Caco-2 (cell line): Measurements from ENCODE around the gene GPX1. TPM values are rescaled to one million over a fixed set of nuclear protein-coding genes. Genes with fewer than 3 reads are reported as not detected.
"Not testable (repeated sequence)": the region's sequence is repeated elsewhere in the genome, so short reads cannot be mapped to it uniquely, and the experiment has no call there.

ENCODE experiments used
- BruUV-seq: library from RNA; stranded (reverse); fragments of 400-500 nt; replicated peaks from 2 replicates; lab custom pipeline; 2021; lab: Mats Ljungman, UMichigan
- CTCF ChIA-PET: fragments of 300-600 bp; sonication (Branson Sonifier 250); formaldehyde crosslinking; loops from one replicate; lab custom pipeline; 2022; ENCODE audit warnings: antibody characterized with exemption; lab: Charles Lee
- POLR2A ChIA-PET: fragments of 300-600 bp; sonication (Branson Sonifier 250); formaldehyde crosslinking; loops from one replicate; lab custom pipeline; 2022; ENCODE audit warnings: antibody characterized with exemption; lab: Charles Lee
- DNase-seq, 2 experiments: peaks; one replicate each; pipeline versions ENCODE4 v3.0.0 to v3.0.0-alpha.2; 2020 to 2022
- H3K27me3 ChIP-seq: replicated peaks from 2 replicates; pipeline ENCODE4 v1.6.0; 2011; ENCODE audit warnings: low read length; ENCODE audit not compliant: control insufficient read depth, insufficient read depth
- H3K36me3 ChIP-seq: 2 replicates; pipeline ENCODE4 v1.5.1; 2011; ENCODE audit warnings: low read length; ENCODE audit not compliant: control insufficient read depth, insufficient read depth
- H3K4me1 ChIP-seq: fragments of 250-450 bp; sonication (Bioruptor Pico); 2 replicates; pipeline ENCODE4 v1.5.1; 2020; ENCODE audit warnings: mild to moderate bottlenecking
- H3K4me3 ChIP-seq: 2 replicates; pipeline ENCODE4 v1.5.1; 2011; ENCODE audit warnings: low read depth, mild to moderate bottlenecking, control low read depth, low read length
- H3K9me3 ChIP-seq: fragments of 250-450 bp; sonication (Bioruptor Pico); 2 replicates; pipeline ENCODE4 v1.5.1; 2020; ENCODE audit warnings: mild to moderate bottlenecking, moderate library complexity
- H3K27ac Mint-ChIP-seq: one replicate; pipeline ENCODE4 v1.8.0; 2022; ENCODE audit warnings: mixed read lengths; ENCODE audit not compliant: unreplicated experiment
- H3K27me3 Mint-ChIP-seq: one replicate; pipeline ENCODE4 v1.8.0; 2022; ENCODE audit warnings: mixed read lengths; ENCODE audit not compliant: insufficient read depth, unreplicated experiment
- H3K36me3 Mint-ChIP-seq: one replicate; pipeline ENCODE4 v1.8.0; 2022; ENCODE audit warnings: mild to moderate bottlenecking, mixed read lengths; ENCODE audit not compliant: insufficient read depth, unreplicated experiment
- H3K4me1 Mint-ChIP-seq: one replicate; pipeline ENCODE4 v1.8.0; 2022; ENCODE audit warnings: low read depth, mixed read lengths; ENCODE audit not compliant: unreplicated experiment
- H3K4me3 Mint-ChIP-seq: one replicate; pipeline ENCODE4 v1.8.0; 2022; ENCODE audit warnings: mild to moderate bottlenecking, moderate library complexity, mixed read lengths; ENCODE audit not compliant: unreplicated experiment
- H3K9me3 Mint-ChIP-seq: one replicate; pipeline ENCODE4 v1.8.0; 2022; ENCODE audit warnings: mixed read lengths; ENCODE audit not compliant: unreplicated experiment
- CTCF ChIP-seq, 2 experiments: fragments of 200-600 bp in 1 of 2; IDR thresholded peaks; 1 replicate in 1 of 2; 2 replicates in 1 of 2; pipeline versions ENCODE4 v1.5.1 to v1.8.0; 2011 to 2022; ENCODE audit warnings: antibody characterized with exemption in 1 of 2, control low read depth in 1 of 2, inconsistent platforms in 1 of 2, low read depth in 1 of 2, low read length in 1 of 2, mild to moderate bottlenecking in 1 of 2, moderate library complexity in 1 of 2; ENCODE audit not compliant: insufficient read depth in 1 of 2, severe bottlenecking in 1 of 2, unreplicated experiment in 1 of 2
- intact Hi-C: fragments of 100-400 bp; cut with micrococcal nuclease; formaldehyde crosslinking; loops from one replicate; pipeline ENCODE4 v1.10.0; 2022; ENCODE audit not compliant: unreplicated experiment
- total RNA-seq: library from RNA; stranded (reverse); gene quantifications from 2 replicates; pipeline ENCODE4 v1.2.3, GENCODE V29; 2022

Gene GPX1
- total RNA-seq, 1 experiment from 2014 or later = 197 TPM

- CTCF ChIA-PET = interaction anchor here (0.6 to 2.4 kb wide), 2 partner anchors 12 to 503 kb away, joined by 8 to 14 read pairs; partner anchors contain the start of gene USP4
- peaks cover 3% of the 10 kb centered on the region for H3K36me3 ChIP-seq
- H3K27me3 ChIP-seq = no peaks in the 10 kb centered on the region
- Mint-ChIP-seq H3K36me3 (peaks cover 50% of the 10 kb centered on the region), H3K27me3 (no peaks in the 10 kb centered on the region), H3K4me1 (peaks cover 15% of the 10 kb centered on the region), H3K27ac (peak overlapping the region; percentile 76), H3K9me3 (no peaks in the 10 kb centered on the region), H3K4me3 (peak overlapping the region; percentile 45)
- DNase-seq = no peak
- TF ChIP-seq CTCF (IDR thresholded peaks at IDR 0.05; ENCODE audit: insufficient read depth in 1 of 2, low read depth in 1 of 2, low read length in 1 of 2, severe bottlenecking in 1 of 2, unreplicated experiment in 1 of 2) = no peak
- BruUV-seq = no TSS peak
- H3K4me3 ChIP-seq = no peak overlapping the region
- POLR2A ChIA-PET = interaction anchor here (4.0 kb wide), 1 partner anchor 12 kb away, joined by 21 read pairs; the partner anchor contains the start of gene USP4
- intact Hi-C loops = no loop called here
- H3K4me1 ChIP-seq = peaks cover 23% of the 10 kb centered on the region
- no peaks in the 10 kb centered on the region for H3K9me3 ChIP-seq
These were observed 6.6 kb downstream of the GPX1 start for GRCh38 chr3:49351521-49352011.

GRCh38 chr3:49349348-49350114, 8.6 kb downstream of the GPX1 start:
- no peaks in the 10 kb centered on the region for H3K27me3 Mint-ChIP-seq
- no peak overlapping the region for H3K4me3 ChIP-seq
- H3K4me3 Mint-ChIP-seq = no peak overlapping the region
- POLR2A ChIA-PET = interaction anchor here (4.0 kb wide), 1 partner anchor 9 kb away, joined by 21 read pairs; the partner anchor contains the start of gene USP4
- H3K4me1 Mint-ChIP-seq = peaks cover 21% of the 10 kb centered on the region
- H3K36me3 Mint-ChIP-seq = peaks cover 31% of the 10 kb centered on the region
- CTCF ChIA-PET = interaction anchor here (1.2 to 2.4 kb wide), 2 partner anchors 9 to 10 kb away, joined by 3 to 14 read pairs; partner anchors contain the start of gene USP4
- no peak for TF ChIP-seq CTCF (IDR thresholded peaks at IDR 0.05; ENCODE audit: insufficient read depth in 1 of 2, low read depth in 1 of 2, low read length in 1 of 2, severe bottlenecking in 1 of 2, unreplicated experiment in 1 of 2)
- no peaks in the 10 kb centered on the region for H3K9me3 ChIP-seq
- H3K36me3 ChIP-seq = no peaks in the 10 kb centered on the region
- H3K27ac Mint-ChIP-seq = no peak overlapping the region
- intact Hi-C loops = no loop called here
- DNase-seq = no peak
- BruUV-seq = no TSS peak
- peaks cover 23% of the 10 kb centered on the region for H3K4me1 ChIP-seq
- H3K27me3 ChIP-seq = no peaks in the 10 kb centered on the region
- no peaks in the 10 kb centered on the region for H3K9me3 Mint-ChIP-seq

- BruUV-seq, H3K9me3 ChIP-seq, H3K4me3 Mint-ChIP-seq, H3K36me3 ChIP-seq, H3K4me3 ChIP-seq, H3K27me3 ChIP-seq, H3K9me3 Mint-ChIP-seq, H3K27me3 Mint-ChIP-seq, CTCF ChIA-PET, H3K27ac Mint-ChIP-seq, intact Hi-C loops, DNase-seq: not testable (repeated sequence)
- Mint-ChIP-seq H3K36me3 (peaks cover 20% of the 10 kb centered on the region), H3K4me1 (peaks cover 21% of the 10 kb centered on the region)
- H3K4me1 ChIP-seq = peaks cover 23% of the 10 kb centered on the region
- POLR2A ChIA-PET = interaction anchor here (4.0 kb wide), 1 partner anchor 8 kb away, joined by 21 read pairs; the partner anchor contains the start of gene USP4
These were observed 9.8 kb downstream of the GPX1 start for GRCh38 chr3:49348361-49348760.
